PC-3 (cell line): ENCODE results near the gene ETV3L.

ENCODE experiments used
- EZH2phosphoT487 ChIP-seq: fragments of 300-600 bp; sonication (generic); IDR thresholded peaks from 2 replicates; pipeline ENCODE4 v1.6.1; 2018; ENCODE audit warnings: mild to moderate bottlenecking, antibody characterized with exemption, low read length, borderline replicate concordance
- TF ChIP-seq, protein P1 (sequence below): fragments of 300-600 bp; sonication (generic); conservative IDR thresholded peaks from 2 replicates; pipeline ENCODE4 v1.5.1; 2017; ENCODE audit warnings: antibody characterized with exemption, low read depth, mild to moderate bottlenecking, low read length

DNA sequence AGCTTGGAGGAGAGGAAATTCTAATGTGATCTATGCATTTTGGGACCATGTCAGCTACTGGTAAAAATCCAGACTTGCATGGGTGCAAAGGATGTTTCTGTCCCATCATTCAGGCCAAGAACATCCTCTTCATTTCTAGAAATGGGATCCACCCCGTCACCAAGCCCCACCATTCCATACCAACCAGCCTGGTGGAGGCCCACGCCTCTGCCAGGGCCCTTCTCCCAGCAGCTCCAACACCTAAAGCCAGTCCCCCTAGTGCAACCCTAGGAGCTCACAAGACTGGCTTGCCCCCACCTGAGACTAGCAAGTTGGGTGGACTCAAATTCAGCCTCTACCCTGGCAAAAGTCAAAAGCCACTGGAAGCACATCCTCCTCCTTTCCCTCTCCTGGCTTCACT, 55.9 kb downstream of the ETV3L start:
- TF ChIP-seq, protein P1, sequence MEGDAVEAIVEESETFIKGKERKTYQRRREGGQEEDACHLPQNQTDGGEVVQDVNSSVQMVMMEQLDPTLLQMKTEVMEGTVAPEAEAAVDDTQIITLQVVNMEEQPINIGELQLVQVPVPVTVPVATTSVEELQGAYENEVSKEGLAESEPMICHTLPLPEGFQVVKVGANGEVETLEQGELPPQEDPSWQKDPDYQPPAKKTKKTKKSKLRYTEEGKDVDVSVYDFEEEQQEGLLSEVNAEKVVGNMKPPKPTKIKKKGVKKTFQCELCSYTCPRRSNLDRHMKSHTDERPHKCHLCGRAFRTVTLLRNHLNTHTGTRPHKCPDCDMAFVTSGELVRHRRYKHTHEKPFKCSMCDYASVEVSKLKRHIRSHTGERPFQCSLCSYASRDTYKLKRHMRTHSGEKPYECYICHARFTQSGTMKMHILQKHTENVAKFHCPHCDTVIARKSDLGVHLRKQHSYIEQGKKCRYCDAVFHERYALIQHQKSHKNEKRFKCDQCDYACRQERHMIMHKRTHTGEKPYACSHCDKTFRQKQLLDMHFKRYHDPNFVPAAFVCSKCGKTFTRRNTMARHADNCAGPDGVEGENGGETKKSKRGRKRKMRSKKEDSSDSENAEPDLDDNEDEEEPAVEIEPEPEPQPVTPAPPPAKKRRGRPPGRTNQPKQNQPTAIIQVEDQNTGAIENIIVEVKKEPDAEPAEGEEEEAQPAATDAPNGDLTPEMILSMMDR = no peak
- TF ChIP-seq EZH2phosphoT487 = no peak
